Embryonic facial prominence (tissue), 1 donor: ENCODE results near the gene B3GAT2.

Experiments
- DNase-seq: peaks from one replicate; pipeline ENCODE4 v3.0.0-alpha.2; 2016; ENCODE audit errors: extremely low spot score

The B3GAT2 gene

DNA sequence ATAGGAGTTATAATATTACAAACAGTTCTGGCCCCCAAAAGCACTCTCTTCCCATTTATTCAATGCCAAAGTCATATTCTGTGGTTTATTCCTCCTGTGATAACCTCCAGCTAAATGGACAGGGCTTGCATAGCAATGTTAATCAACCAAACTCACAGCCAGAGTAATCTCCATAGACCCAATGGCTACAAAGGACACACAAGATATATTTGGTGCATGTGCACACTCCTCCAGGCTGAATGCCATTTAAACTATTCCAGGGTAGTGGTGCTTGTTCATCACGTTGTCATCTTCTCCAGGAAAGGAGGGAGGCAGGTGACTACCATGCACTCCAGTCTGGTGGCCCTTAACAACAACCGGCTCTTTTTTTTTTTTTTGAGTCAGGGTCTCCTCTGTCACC lies 56.8 kb downstream of the B3GAT2 start:
- no peak for DNase-seq

DNA sequence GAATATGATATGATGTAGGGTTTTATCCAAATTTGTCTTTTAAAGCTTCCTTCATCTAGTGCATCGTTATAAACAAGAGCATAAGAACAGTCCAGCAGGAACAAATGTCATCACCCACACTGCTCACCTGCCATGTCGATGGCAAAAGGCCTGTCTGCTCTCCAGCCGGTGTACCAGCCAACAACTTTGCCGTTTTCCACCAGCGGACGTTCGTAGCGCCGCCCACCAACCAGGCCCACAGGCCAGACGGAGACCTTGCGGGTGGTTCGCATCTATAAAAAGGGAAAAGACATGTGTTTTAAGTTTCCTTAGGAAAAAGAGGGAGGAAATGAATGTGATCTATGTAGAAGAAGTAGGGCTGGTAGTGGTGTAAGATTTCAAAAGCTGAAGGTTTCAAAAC lies 62.9 kb downstream of the B3GAT2 start:
- no peak for DNase-seq

DNA sequence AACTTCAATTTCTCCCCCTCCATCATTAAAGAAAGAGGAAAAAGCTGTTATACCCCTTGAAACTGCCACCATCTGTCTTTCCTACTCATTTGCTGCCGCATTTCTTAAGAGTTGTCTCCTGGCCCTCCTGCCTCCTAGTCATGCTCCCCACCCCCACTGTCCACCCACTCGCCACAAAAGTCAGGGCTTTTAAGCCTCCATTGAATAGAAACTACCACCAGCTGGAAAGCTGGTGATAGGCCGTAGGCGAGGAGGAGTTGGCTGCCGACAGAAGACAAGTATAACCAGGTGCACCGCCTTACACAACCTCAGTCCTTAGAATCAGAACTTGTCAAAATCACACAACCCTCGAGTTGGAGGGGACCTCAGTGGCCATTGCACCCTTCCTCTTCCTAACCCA lies 67.6 kb downstream of the B3GAT2 start:
- no peak for DNase-seq

DNA sequence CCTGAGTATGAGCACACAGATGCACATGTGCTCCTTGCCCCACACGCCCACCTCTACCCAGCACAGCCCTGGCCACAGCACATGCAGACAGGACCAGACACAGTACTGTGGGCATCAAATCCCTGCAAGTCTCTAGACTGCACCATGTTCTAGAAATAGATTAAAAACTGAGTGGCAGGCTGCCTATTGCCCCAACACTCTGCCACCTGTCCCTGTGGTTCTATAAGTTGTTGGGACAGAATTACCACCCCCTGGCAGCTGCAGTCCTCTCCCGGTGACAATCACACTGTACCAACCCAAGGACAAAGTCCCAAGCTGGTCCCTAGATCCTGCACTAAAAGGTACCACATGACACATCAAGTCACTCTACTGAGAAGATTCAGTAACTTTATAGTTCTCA lies 70.2 kb downstream of the B3GAT2 start:
- no peak for DNase-seq

DNA sequence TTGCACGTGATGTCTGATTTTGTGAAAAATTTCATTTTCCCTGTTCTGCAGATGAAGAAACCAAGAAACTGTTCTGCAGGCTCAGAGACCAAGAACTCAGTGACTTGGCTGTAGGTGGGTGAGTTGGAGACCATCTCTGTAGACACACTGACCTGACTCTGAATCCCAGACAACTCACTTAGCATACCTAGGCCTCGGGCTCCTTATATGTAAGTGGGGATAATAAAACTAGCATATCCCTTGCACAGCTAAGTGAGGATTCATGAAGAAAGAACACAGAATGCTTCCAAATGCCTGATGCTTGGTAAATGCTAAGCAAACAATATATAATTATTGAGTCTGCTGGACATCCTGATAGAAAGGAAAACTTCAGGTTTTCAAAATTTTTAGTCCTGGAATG lies 70.8 kb downstream of the B3GAT2 start:
- no peak for DNase-seq

DNA sequence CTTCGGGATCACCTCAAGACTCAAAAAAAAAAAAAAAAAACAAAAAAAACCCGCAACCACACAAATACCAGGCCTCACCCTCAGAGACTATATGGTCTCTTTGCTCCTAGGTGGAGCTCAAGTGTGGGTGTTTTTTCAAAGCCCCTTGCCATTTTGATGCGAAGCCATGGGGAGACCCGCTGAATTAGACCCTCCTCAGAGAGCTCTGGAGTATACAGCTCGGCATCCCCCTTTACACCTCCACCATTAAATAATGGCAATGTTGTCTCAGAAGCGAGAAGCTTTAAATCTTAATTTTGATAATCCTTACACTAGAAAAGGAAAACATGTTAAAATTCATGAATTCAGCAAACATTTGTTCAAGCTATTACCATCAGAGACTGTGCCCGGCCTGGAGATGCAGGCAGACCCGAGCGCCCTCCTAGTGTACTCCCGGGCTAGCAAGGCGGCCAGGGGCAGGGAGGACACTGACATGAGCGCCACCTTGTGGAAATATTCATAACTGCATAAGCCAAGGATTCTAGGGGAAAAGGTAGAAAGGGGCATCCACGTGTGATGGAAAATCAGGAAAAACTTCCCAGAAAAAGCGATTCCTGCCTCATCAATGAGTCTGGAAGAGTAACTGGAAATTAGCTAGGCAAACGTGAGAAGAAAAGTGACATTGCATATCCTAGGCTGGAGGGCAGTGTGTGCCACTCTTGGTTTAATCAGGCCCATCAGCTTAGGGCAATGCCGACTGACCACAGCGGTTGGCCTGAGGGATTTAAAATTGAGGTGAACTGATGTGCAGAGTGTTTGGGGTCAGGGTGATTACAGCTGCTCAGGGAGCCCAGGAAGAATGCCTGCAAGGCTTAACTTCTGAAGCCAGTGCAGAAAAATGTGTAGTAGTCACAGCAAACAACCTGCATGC lies 72.5 kb downstream of the B3GAT2 start:
- no peak for DNase-seq

DNA sequence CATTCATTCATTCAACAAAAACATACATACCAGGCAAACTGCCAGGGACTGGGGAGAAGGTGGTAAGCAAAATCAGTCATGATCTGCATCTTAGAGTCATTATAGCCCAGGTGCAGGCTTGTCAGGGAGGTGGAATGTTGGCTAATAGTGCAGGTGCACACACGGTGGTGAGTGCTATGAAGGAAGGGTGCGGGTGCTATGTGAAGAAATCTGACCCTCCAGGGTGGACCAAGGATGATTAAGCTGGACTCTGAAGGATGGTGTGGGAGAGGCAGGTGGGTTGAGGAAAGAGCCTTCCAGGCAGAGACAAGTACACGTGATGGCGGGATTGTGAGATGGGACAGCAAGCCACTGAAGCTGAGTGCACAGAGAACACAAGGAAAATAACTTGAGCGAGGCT lies 77.4 kb downstream of the B3GAT2 start:
- DNase-seq: no peak

DNA sequence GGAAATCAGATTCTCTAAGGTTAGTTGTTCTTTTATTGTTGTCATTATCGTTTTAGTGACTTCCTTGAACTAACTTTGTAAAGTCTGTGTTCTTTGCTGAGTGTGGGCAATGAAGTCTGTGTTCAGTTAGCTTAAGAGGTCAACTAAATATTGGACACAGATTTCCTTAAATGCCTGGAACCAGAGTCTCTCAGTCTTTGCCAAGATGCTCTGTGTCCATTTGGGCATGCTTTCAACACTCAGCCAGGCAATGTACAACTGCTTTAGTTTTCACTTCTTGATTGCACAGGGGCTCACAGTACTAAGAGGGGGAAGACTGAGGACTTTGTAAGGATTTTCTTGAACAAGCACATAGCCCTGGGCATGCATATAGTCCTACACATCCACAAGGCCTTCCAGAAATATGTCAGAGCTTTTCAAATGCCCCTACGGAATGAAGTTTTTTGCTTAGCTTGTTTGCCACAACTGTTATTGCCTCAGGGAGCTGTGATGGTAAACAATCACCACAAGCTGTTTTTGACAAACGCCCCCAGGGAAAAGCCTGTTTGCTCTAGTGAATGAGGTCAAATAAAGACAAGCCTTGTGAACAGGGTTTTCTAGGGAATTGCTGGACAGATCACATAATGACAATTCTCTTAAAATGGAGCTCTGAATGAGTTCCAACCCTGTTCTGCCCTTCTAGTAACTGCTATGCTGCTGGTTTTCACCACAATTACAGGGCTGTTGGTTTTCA lies 82.5 kb downstream of the B3GAT2 start:
- DNase-seq: no peak

DNA sequence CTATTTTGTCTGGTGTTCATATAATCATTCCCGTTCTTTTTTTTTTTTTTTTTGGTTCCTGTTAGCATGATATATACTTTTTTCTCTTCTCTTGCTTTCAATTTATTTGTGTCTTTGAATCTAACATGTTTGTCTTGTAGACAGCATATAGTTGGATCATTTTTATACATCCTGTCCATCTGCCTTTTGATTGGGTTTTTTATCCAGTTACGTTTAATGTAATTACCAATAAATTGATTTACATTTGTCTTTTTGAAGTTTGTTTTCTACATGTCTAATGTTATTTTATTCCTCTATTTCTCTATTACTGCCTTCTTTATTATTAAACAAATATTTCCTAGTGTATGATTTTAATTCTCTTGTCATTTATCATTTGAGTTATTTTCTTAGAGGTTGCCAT lies 84.4 kb downstream of the B3GAT2 start:
- no peak for DNase-seq

DNA sequence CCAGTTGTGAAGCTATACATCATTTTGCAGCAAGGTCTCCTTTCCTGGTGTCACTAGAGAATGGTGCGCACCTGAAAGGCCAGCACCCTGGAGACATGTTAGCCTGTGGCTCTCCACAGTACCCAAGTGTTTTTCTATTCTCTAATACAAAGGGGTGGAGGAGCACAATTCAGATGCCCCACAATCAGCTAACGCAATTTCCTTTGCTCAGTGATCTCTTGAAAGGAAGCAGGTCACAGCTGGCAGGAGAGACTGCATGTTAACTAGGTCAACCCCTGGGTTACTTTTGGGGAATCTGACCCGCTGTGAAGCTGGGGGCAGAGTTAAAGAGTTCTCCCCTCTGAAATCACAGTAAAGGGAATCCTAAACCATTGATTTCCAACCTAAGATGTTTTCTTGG lies 92.5 kb downstream of the B3GAT2 start:
- no peak for DNase-seq

DNA sequence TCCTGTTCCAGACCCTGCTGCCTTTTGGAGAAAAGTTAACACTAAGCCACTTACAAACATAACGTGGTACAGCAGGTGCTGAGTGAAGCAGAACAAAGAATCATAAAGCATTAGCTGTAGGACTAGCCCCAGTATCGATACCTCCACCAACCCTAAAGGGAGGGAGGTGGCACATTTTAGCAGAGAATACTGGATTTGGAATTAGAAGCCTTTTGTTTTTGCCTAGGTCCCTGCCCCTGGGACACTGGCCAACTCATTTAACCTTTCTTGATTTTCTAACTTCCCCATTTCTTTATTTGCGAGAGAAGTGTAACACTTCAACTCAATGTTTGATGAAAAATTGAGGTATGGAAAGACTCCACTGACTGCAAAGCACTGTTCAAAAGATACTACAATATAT lies 93.5 kb downstream of the B3GAT2 start:
- no peak for DNase-seq

DNA sequence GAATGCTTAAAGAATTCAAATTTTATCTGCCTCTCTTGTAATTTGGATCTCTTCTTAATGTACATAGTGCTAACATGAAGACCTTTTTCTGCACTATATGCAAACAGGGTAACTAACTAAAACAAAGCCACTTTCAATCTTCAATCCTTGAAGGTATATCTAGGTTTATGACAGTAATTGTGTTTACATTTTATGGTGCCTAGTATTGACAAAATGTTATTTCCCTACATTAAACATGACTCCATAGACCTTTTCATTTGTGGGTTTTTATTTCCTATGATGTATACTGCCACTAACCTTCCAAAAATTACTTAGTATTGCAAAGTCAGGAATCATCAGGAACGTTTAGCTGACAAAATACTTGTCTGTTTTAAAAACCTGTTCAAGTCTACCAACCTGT lies 95.9 kb downstream of the B3GAT2 start:
- no peak for DNase-seq

DNA sequence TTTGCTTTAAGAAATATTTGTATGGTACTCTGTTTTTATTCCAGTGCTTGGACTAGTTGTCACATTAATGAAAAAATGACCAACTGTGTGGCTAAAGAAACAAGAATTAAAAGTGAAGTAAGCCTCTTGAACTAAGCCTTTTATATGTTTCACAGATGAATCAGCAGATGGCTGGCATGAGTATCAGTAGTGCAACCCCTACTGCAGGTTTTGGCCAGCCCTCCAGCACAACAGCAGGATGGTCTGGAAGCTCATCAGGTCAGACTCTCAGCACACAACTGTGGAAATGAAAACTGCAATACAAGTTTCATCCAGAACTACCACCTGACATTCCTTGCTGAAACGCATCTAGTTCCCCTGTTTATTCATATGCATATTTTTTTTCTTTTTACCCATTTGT lies 96.8 kb downstream of the B3GAT2 start:
- no peak for DNase-seq

DNA sequence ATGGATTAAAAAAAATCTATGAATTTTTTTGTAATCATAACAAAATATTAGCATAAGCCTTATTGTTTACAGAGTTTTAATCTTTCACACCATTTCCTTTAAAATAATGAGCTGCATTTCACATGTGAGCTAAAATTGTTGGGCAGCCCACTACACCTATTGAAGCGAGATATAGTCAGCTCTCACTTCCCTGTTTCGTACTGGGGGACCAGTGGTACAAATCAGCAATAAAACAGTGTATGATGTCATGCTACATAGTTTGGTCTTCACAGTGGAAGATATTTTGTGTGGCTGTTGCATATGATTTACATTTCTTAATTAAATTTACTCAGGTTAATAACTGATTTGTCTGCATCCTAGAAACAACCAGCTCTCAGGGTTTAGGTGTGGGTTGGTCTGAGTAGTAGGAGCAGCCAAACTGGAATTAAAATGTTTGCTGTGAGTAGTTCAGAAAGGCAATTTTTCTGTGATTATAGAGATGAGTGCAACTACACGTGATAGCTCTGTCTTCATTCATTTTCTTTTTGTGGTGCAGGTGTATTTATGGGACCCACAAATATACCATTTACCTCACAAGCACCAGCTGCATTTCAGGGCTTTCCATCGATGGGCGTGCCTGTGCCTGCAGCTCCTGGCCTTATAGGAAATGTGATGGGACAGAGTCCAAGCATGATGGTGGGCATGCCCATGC lies 99.3 kb downstream of the B3GAT2 start:
- no peak for DNase-seq

DNA sequence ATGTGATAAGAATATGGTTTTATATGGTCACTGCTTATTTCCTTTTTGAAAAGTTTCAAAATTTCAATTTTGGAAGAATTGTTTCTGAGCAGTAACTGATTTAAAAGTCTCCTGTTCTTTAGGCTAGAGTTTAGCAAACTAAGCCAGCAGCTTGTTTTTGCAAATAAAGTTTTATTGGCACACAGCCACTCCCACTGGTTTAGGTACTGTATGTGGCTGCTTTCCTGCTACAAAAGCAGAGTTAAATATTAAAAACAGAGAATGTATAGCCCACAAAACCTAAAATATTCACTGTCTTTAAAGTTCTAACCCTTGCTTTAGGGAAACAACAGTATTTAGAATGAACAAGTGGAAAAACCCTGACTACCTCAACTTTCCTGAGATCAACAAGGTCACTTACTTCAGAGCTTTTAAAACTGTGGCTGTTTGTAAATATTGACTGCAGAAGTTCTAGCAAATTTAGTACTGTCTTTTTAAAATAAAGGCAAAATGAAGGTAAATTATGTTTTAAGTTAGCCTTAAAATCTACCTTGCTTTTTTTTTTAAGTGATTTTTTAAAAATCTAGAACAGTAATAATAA lies 104.1 kb downstream of the B3GAT2 start:
- no peak for DNase-seq

DNA sequence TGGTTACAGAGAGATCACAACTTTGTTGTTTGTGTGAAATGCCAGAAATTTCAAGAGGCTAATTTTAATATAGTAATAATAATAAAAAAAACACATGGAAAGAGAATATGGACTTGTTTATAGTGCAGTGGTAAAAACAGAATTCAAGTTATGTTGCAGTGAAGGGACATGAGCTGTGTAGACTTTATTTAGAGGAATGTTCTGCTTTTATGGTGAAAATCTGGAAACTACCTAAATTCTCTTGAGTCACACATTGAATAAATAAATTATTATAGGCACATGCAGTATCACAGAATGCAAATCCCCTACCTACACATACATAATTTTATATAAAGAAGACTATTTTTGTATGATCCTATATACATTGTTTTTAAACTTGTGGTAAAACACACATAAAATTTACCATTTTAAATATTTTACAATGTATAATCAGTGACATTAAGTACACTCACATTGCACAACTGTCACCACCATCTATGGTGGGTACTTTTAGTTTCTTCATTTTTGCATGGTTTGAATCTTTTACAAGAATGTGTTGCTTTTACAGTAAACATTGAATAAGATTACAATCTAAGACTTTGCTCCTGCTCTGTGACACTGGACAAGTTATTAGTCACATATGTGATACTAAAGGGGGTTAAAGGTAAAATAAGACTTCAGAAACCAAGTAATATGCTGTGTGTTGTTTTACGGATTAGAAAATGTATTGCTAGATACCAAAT lies 107.4 kb downstream of the B3GAT2 start:
- DNase-seq: no peak

DNA sequence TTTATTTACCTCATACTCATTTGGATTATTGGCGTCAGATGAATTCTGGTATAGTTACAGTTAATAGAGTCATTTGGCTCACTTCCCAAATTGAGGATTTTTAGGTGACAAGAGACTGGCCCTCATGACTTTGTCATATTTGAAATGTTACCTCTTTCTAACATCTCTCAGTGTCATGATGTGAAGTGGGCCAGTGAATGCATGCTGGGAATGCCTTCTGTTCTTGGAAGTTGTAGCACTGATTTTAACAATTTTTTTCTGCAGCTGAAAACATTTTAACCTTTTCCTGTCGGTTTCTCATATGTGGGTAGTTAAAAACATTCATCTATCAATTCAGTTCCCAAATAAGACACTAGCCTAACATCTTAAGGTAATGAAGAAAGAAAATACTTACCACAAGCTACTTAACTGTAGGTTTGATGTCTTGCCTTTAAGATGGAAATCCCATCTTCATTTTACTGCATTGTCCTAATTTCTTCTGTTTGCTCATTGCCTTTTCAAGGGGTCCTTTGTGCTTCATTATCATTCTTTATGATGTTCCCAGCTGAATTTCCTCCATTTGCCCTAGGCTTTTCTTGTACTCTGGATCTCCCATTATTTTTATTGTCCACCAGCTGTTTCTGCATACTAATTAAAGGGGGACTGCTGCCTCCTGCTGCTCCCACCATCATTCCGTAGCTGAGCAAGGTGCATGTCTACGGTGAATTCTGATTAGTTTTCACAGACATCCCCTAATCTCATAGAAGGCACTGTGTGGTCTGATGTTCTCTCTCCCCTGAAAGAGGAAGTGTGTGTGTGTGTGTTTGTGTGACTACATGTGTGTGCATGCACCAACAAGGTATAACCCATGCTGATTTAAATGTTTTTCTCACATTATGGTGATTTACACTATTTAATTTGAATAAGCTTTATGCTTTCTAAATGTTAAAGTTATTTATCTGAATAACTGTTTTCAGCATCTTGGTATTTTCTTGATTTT lies 109.5 kb downstream of the B3GAT2 start:
- DNase-seq: no peak

DNA sequence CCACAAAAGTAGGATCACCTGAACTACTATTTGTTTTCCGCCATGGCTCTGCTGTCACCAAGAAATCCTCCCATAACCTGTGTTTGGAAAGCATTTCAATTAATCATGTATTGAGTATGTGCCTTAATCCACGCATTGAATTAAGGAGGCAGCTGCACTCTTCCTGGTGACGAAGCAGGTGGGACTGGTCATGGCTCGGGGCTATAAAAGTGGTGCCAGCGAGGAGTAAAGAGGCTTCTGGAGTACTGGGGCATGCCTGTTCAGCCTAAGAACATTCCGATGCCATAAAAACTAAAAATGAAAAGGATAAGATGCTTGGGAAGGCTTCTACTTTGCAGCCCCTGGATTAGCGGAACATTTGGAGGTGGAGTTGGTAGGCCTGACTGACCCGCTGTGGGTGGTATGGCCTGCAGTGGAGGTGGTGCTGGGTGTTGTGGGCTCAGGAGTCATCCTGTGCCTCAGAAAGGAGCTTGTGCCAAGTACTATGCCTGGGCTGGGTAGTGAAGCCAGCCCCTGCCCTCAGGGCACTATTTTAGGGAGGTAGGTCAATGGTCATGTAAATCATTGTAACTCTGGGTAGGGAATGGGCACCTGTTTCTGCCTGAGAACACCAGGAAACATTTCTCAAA lies 110.5 kb downstream of the B3GAT2 start:
- DNase-seq: no peak

DNA sequence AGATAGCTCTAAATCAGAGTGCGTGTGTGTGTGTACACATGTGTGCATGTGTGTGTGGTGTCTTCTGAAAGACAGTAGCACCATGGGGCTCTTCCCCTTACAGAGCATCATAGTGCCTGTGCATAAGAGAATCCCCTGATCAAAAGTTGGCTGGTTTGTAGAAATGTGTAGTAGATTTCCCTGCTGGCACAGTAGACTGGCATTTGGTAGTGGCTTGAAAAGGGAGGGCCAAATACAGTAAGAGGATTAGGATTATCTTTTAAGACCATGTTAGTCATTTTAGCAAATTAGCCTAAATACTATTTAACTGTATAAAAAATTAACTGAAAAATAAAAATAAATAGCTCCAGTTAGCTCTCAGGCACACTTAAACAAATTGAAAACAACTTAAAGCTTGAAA lies 112.6 kb downstream of the B3GAT2 start:
- DNase-seq: no peak

DNA sequence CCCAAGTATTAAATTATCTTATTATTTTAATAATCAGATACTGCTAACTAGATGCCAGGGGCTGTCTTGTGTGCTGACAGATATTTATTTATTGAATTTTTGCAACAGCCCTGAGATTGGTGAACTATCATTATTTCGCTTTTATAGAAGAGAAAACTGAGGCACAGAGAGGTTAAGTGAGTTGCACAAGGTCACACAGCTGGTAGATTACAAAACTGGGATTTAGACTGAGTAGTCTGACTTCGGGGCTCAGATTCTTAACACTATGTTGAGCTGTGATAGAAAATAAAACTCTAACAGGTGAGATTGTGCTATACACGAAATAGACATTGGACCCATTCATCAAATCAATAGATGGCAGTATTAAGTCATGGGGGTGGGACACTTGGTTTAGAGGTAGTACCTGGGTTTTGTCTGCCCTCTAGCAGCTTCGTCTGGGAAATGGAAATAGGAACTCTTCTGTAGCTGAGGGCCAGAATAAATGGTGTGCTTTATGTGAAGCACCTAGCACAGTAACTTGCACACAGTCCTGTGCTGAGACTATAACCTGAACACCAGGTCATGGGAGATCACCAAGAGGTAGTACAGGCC lies 113.4 kb downstream of the B3GAT2 start:
- DNase-seq: no peak
